ENCODE results near the gene SPOCK2. TPM values are rescaled to one million over a fixed set of nuclear protein-coding genes. Genes with fewer than 3 reads are reported as not detected.

The SPOCK2 gene
- total and polyA plus RNA-seq, 2 of the 4 experiments (the other 2 are of a cell fraction) = 0.02 TPM; not detected in 1

GRCh38 chr10:72093450-72093849 lies 5.1 kb upstream of the SPOCK2 start:
- H3K4ac ChIP-seq (ENCODE audit: low read depth, low read length) = no peak overlapping the region
- no peak overlapping the region for H2AK9ac ChIP-seq (replicated peaks; ENCODE audit: low read depth, low read length, poor library complexity)
- no peaks in the 10 kb centered on the region for H3K79me1 ChIP-seq (ENCODE audit: low read depth in 1 of 2, low read length in 2 of 2)
- H3K4me3 ChIP-seq (ENCODE audit: insufficient read depth, low read depth, low read length) = no peak overlapping the region
- no peak overlapping the region for H4K5ac ChIP-seq (ENCODE audit: low read depth, low read length)
- no peak overlapping the region for H2AFZ ChIP-seq (replicated peaks; ENCODE audit: low read length, poor library complexity)
- no peak overlapping the region for H2BK15ac ChIP-seq (ENCODE audit: low read depth, low read length)
- peaks cover 18% of the 10 kb centered on the region for H3K27me3 ChIP-seq (ENCODE audit: control insufficient read depth, insufficient read depth, low read length)
- ATAC-seq (ENCODE audit: low read depth) = no peak
- no CpG with 5 or more reads among the region's 4 CpGs for WGBS, 2 experiments (ENCODE audit: extremely low coverage in 2 of 2, insufficient read length in 1 of 2)
- in situ Hi-C loops (cut with MboI; ENCODE audit: low sequenced_read_pairs) (no loop called here), dilution Hi-C loops (cut with HindIII; ENCODE audit: low sequenced_read_pairs, unreplicated experiment) (no loop called here), intact Hi-C loops (cut with micrococcal nuclease) (no loop called here)
- no peak overlapping the region for H2BK5ac ChIP-seq (ENCODE audit: low read depth, low read length, poor library complexity, severe bottlenecking)
- no peak overlapping the region for H3K56ac ChIP-seq (ENCODE audit: extremely low read depth, insufficient read depth, low read length)
- no peak overlapping the region for H3K9ac ChIP-seq (ENCODE audit: low read depth, low read length)
- H3K9me3 ChIP-seq (ENCODE audit: control insufficient read depth, insufficient read depth, low read length) = no peaks in the 10 kb centered on the region
- no peak for TF ChIP-seq FOS (IDR thresholded peaks at IDR 0.05; ENCODE audit: low read depth, low read length)
- TF ChIP-seq MAZ (IDR thresholded peaks at IDR 0.05; ENCODE audit: borderline replicate concordance, low read depth, low read length) = no peak
- TF ChIP-seq CTCF (conservative IDR thresholded peaks at IDR 0.05; ENCODE audit: low read depth, low read length) = no peak
- H3K14ac ChIP-seq (replicated peaks; ENCODE audit: low read depth, low read length) = no peak overlapping the region
- no peak overlapping the region for H2AK5ac ChIP-seq (ENCODE audit: low read depth, low read length)
- H4K20me1 ChIP-seq (ENCODE audit: insufficient read depth, low read length) = peaks cover 5% of the 10 kb centered on the region; the same call in 1 of the 2 replicates
- ChIA-PET CTCF (interaction anchor here (0.7 kb wide), 1 partner anchor 9 kb away, joined by 8 read pairs; no protein-coding TSS in a partner anchor), POLR2A (ENCODE audit: unreplicated experiment) (no interaction called here)
- no TSS peak for BruUV-seq (replicated peaks)
- peaks cover 9% of the 10 kb centered on the region for H3K4me1 ChIP-seq (ENCODE audit: control insufficient read depth, insufficient read depth, low read length)
- no peak overlapping the region for H2BK120ac ChIP-seq (ENCODE audit: low read depth, low read length)
- no peak overlapping the region for H3K23ac ChIP-seq (ENCODE audit: low read depth, low read length)
- no peak overlapping the region for H2BK20ac ChIP-seq (ENCODE audit: low read depth, low read length)
- H3K27ac ChIP-seq (ENCODE audit: insufficient read depth, low read length) = no peak overlapping the region
- 0 out of 2 replicates have a peak, but pooled peaks cover 3% of the 10 kb centered on the region for H3K36me3 ChIP-seq (ENCODE audit: control insufficient read depth, insufficient read depth, low read length)
- H3K18ac ChIP-seq (ENCODE audit: low read depth, low read length) = no peak overlapping the region
- no peak for DNase-seq
- no peak overlapping the region for H4K91ac ChIP-seq (ENCODE audit: insufficient read depth, low read depth, low read length)
- no peak overlapping the region for H3K4me2 ChIP-seq (ENCODE audit: low read depth, low read length)
- H4K8ac ChIP-seq (ENCODE audit: low read depth in 2 of 2, low read length in 2 of 2) = no peak overlapping the region
- peaks cover 3% of the 10 kb centered on the region; the same call in 1 of the 2 replicates for H3K9me1 ChIP-seq (ENCODE audit: insufficient read depth, low read length)
